Right lobe of liver (tissue), 4 donors: ENCODE data around the gene LAMC2.

Experiments used
- CTCF ChIP-seq, 4 donors: fragments of 200-600 bp in 3 of 4; fragments of 450-650 bp in 1 of 4; IDR thresholded peaks; one replicate each; pipeline versions ENCODE4 v1.5.1 to v1.8.0; 2016 to 2022; ENCODE audit warnings: antibody characterized with exemption in 4 of 4, mild to moderate bottlenecking in 2 of 4
- POLR2A ChIP-seq: fragments of 450-650 bp; IDR thresholded peaks from one replicate; pipeline ENCODE4 v1.6.1; 2017; ENCODE audit warnings: antibody characterized with exemption, mild to moderate bottlenecking
- donor health status: DM: no; HTN: no; CAD: no.
- donor health status: DM: no; HTN: no; CAD: no.
- donor health status: DM: no; HTN: yes; CAD: no.

- TF ChIP-seq POLR2A = no peak
- TF ChIP-seq CTCF (IDR thresholded peaks at IDR 0.05) = no peak
Observed at GRCh38 chr1:183150445-183150844, 35.6 kb upstream of the LAMC2 start.
